UCSD-AML1 (cell line): ENCODE measurements around the gene KLHL4.
"Not testable (repeated sequence)": the region's sequence is repeated elsewhere in the genome, so short reads cannot be mapped to it uniquely, and the experiment has no call there.

Source experiments
- DNase-seq: peaks from one replicate; lab custom pipeline; 2025; ENCODE audit not compliant: unreplicated experiment; lab: John Stamatoyannopoulos, UW

KLHL4 gene

DNA sequence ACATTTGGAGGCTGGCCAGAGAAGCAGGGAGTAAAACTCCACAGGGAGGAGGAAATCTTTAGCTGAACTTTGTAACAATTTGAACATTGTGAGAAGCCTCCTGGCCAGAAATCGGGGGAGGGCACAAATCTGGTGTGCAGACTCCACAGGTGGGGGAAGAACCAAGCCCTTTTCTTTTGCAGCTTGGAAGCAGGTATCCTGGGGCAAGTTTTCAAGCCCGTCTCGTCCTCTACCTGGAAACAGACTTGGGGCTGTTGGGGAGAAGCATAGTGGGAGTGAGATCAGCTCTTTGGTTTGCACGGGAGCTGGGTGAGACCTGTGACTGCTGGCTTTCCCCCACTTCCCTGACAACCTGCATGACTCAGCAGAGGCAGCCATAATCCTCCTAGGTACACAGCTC is 123.8 kb downstream of the KLHL4 start:
- DNase-seq, result not testable (repeated sequence)

DNA sequence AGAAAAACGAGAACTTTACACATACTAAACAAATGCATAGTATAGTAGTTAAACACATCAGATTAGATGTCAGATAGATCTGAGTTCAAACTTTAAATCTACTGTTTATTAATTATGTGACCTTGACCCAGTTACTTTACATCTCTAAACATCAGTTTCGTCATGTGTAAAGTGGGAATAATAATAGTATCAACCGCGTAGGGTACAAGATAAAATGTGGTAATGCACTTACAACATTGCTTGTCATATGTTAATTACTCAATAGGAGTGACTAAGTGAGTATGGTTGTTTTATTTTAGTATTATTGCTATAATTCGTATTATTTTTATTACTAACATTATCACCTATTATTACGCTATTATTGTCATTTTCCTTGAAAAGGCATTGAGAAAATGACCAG is 144.2 kb downstream of the KLHL4 start:
- no peak for DNase-seq

DNA sequence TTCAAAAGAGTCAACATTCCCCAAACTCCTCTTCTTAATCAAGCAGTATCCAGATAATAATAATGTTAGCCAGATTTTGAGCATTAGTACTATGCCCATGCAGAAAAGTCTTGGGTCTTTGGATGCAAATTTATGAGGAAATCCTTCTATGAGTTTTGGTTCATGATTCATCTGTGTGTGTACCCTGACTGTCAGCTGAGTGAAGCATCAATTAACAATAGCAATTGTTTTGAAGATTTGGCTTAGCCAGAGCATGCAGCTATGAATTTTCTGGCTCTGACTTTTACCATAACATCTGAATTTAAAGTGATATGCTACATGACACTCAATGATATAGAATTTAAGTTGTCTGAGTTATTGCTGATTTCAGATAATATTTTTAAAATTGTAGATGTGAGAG is 145.8 kb downstream of the KLHL4 start:
- DNase-seq, result no peak

GRCh38 chrX:87664381-87664780 is 146.8 kb downstream of the KLHL4 start:
- no peak for DNase-seq

DNA sequence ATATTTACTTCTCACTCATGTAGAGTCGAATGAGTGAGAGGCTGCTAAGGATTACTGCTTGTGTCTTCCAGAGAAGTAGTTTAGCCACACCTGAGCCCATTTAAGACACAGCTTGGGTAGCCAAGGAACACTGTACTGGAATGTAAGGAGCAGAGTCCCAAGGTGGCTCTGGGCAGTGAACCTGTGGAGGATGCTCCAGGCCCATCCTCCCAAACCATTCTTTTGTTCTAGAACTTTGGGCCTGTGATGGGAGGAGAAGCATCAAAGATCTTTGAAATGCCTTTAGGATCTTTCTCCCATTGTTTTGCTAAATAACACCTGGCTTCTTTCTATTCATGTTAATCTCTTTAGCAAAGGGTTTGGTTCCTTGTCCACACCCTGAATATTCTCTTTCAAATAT is 162.2 kb downstream of the KLHL4 start:
- no peak for DNase-seq

DNA sequence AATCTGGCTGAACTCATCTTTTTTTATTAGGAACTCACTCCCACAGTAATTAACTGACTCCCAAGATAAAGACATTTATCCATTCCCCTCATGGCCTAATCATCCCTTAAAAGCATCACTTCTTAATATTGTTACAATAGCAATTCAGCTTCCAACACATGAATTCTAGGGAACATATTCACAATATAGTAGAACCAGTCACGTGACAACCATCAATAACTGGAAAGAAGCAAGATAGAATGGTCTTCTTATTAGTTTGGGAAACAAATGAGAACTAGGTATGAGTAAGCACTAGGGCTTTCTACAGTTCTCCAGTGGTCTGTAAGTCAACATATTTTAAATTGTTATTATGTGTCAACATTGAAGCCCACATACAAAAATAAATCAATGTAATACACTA is 170.1 kb downstream of the KLHL4 start:
- no peak for DNase-seq

DNA sequence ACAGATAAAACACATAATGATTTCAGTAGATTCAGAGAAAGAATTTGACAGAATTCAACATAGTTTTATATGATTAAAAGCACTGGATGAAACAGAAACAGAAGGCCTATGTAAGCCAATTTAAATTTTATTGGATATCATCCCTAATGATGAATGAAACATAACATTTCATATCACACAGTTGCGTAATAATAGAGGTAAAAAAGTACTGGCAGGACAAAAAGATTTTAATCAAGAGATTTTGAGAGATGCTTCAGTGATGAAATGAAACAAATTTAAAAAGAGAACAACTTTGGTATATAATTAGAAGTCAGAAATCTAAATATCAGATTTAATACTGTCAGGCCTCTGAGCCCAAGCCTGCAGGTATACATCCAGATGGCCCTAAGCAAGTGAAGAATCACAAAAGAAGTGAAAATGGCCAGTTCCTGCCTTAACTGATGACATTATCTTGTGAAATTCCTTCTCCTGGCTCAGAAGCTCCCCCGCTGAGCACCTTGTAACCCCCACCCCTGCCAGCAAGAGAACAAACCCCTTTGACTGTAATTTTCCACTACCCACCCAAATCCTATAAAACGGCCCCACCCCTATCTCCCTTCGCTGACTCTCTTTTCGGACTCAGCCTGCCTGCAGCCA is 170.6 kb downstream of the KLHL4 start:
- not testable (repeated sequence) for DNase-seq

DNA sequence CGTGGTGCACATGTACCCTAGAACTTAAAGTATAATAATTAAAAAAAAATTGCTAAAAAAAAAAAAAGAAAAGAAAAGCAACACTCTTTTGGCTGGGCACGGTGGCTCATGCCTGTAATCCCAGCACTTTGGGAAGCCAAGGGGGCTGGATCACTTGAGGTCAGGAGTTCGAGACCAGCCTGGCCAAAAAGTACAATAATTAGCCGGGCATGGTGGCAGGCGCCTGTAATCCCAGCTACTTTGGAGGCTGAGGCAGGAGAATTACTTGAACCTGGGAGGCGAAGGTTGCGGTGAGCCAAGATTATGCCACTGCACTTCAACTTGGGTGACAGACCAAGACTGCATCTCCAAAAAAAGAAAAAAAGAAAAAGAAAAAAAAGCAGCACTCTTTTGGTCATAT is 171.6 kb downstream of the KLHL4 start:
- not testable (repeated sequence) for DNase-seq

GRCh38 chrX:87693204-87693603 is 175.6 kb downstream of the KLHL4 start:
- no peak for DNase-seq

DNA sequence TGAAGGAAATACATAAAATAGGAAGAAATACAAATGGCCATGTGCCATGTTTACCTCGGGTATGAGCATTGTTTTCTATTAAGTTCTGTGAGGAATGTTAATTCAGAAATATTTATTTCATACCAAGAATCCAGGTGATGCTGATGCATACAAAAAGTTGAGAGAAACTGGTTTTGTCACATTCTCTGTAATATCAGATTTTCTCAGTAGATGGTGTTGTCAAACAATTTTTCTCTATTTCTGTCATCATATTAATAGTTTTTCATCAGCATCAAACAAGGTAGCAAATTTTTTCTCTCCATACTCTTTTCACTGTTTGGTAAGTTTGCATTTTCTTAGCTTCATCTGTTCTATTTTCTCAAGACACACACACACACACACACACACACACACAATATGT is 179.8 kb downstream of the KLHL4 start:
- DNase-seq, result no peak

DNA sequence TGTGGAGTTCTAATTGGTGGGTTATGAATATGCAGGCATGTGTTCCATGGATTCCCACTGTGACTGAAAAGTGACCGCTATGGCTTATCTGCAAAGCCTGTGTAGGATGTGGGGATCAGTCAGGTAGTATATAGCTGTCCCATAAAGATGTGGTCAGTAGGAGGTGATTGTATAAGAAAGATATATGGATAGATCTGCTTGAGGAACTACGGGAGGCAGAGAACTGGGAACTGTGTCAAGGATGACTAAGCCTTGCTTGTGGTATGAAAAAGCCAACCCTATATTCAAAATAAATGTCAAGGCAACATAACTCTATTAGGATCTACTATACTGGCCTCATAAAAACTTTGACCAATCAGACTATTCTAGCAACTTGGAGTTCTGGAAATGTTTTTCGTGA is 185.2 kb downstream of the KLHL4 start:
- DNase-seq, result no peak

- not testable (repeated sequence) for DNase-seq
Observed at GRCh38 chrX:87703469-87703868, 185.9 kb downstream of the KLHL4 start.

- no peak for DNase-seq
Observed at GRCh38 chrX:87706134-87706533, 188.5 kb downstream of the KLHL4 start.

- no peak for DNase-seq
Observed at GRCh38 chrX:87710580-87710979, 193.0 kb downstream of the KLHL4 start.
